Measurements from ENCODE around the gene SORBS1. TPM values are rescaled to one million over a fixed set of nuclear protein-coding genes. Genes with fewer than 3 reads are reported as not detected.

The SORBS1 gene
- total and polyA plus RNA-seq, 4 donors, result 13.1 to 68.9 (median 44.0) TPM

GRCh38 chr10:95522117-95522516 is 39.1 kb downstream of the SORBS1 start:
- Histone ChIP-seq H3K9me3 (ENCODE audit: control insufficient read depth in 4 of 4, insufficient read depth in 3 of 4, low read length in 3 of 4) (no peaks in the 10 kb centered on the region), H3K4me1 (ENCODE audit: control insufficient read depth in 5 of 5, insufficient read depth in 5 of 5, low read length in 5 of 5) (peaks cover 0 to 35% (median 8%) of the 10 kb centered on the region in 5 donors), H3K27me3 (ENCODE audit: control insufficient read depth in 3 of 3, insufficient read depth in 3 of 3, low read length in 2 of 3) (no peaks in the 10 kb centered on the region), H3K4me3 (no peak overlapping the region), H3K36me3 (ENCODE audit: control insufficient read depth in 4 of 4, insufficient read depth in 4 of 4, low read length in 4 of 4) (no peaks in the 10 kb centered on the region), H3K9ac (ENCODE audit: insufficient read depth in 1 of 2, low read length in 2 of 2) (no peak overlapping the region), H3K27ac (ENCODE audit: low read depth in 1 of 2, low read length in 1 of 2) (peak overlapping the region in 1 of 2 donors; percentile 36)
- WGBS, 2 donors, result 98 to 100% methylated on average over 2 of the region's 2 CpGs
- ATAC-seq (ENCODE audit: insufficient read depth, low FRiP score) (no peak), DNase-seq (no peak)
- TF ChIP-seq CTCF (IDR thresholded peaks at IDR 0.05; ENCODE audit: control extremely low read depth, extremely low read depth), result no peak

- no peak overlapping the region for H3K4me3 ChIP-seq
- no peak for TF ChIP-seq CTCF (IDR thresholded peaks at IDR 0.05; ENCODE audit: control extremely low read depth, extremely low read depth)
- 94 to 98% methylated on average over 1 of the region's 1 CpG for WGBS, 2 donors
- peaks cover 0 to 35% (median 8%) of the 10 kb centered on the region in 5 donors for H3K4me1 ChIP-seq (ENCODE audit: control insufficient read depth in 5 of 5, insufficient read depth in 5 of 5, low read length in 5 of 5)
- no peaks in the 10 kb centered on the region for H3K9me3 ChIP-seq (ENCODE audit: control insufficient read depth in 4 of 4, insufficient read depth in 3 of 4, low read length in 3 of 4)
- no peak for DNase-seq
- H3K36me3 ChIP-seq (ENCODE audit: control insufficient read depth in 4 of 4, insufficient read depth in 4 of 4, low read length in 4 of 4), result no peaks in the 10 kb centered on the region
- ATAC-seq (ENCODE audit: insufficient read depth, low FRiP score), result no peak
- H3K9ac ChIP-seq (ENCODE audit: insufficient read depth in 1 of 2, low read length in 2 of 2), result no peak overlapping the region
- H3K27me3 ChIP-seq (ENCODE audit: control insufficient read depth in 3 of 3, insufficient read depth in 3 of 3, low read length in 2 of 3), result no peaks in the 10 kb centered on the region
- peak overlapping the region in 1 of 2 donors; percentile 87 for H3K27ac ChIP-seq (ENCODE audit: low read depth in 1 of 2, low read length in 1 of 2)
Observed at GRCh38 chr10:95520617-95521016, 40.6 kb downstream of the SORBS1 start.

GRCh38 chr10:95518455-95519452 is 42.4 kb downstream of the SORBS1 start:
- no peak for TF ChIP-seq CTCF (IDR thresholded peaks at IDR 0.05; ENCODE audit: control extremely low read depth, extremely low read depth)

More at GRCh38 chr10:95518455-95519452, 42.4 kb downstream of the SORBS1 start:
- ATAC-seq (ENCODE audit: insufficient read depth, low FRiP score) (no peak), DNase-seq (no peak)
- no peaks in the 10 kb centered on the region for H3K9me3 ChIP-seq (ENCODE audit: control insufficient read depth in 4 of 4, insufficient read depth in 3 of 4, low read length in 3 of 4)
- H3K36me3 ChIP-seq (ENCODE audit: control insufficient read depth in 4 of 4, insufficient read depth in 4 of 4, low read length in 4 of 4), result no peaks in the 10 kb centered on the region
- H3K27ac ChIP-seq (ENCODE audit: low read depth in 1 of 2, low read length in 1 of 2), result peak overlapping the region; percentile 41 to 87
- peaks cover 0 to 38% (median 13%) of the 10 kb centered on the region in 5 donors for H3K4me1 ChIP-seq (ENCODE audit: control insufficient read depth in 5 of 5, insufficient read depth in 5 of 5, low read length in 5 of 5)
- no peak overlapping the region for H3K9ac ChIP-seq (ENCODE audit: insufficient read depth in 1 of 2, low read length in 2 of 2)
- H3K27me3 ChIP-seq (ENCODE audit: control insufficient read depth in 3 of 3, insufficient read depth in 3 of 3, low read length in 2 of 3), result no peaks in the 10 kb centered on the region
- 73 to 91% methylated on average over 8 of the region's 8 CpGs for WGBS, 2 donors
- no peak overlapping the region for H3K4me3 ChIP-seq

All from lung (tissue), 12 donors.